HEK293 (cell line): ENCODE measurements around the gene B3GNT8.

ENCODE experiments used
- FEZF1 ChIP-seq: fragments of 450-650 bp; formaldehyde crosslinking; IDR thresholded peaks from 2 replicates; pipeline ENCODE4 v1.5.1; 2016; ENCODE audit warnings: missing biosample characterization, missing genetic modification characterization
- HOXD13 ChIP-seq: sonication (generic); formaldehyde crosslinking; IDR thresholded peaks from 2 replicates; pipeline ENCODE4 v1.8.0; 2022; ENCODE audit warnings: missing genetic modification reagents, borderline replicate concordance
- IKZF3 ChIP-seq: fragments of 450-650 bp; IDR thresholded peaks from 2 replicates; pipeline ENCODE4 v1.5.0; 2018; ENCODE audit warnings: missing biosample characterization, mild to moderate bottlenecking, missing genetic modification characterization, moderate library complexity
- KLF1 ChIP-seq: fragments of 450-650 bp; formaldehyde crosslinking; IDR thresholded peaks from 2 replicates; pipeline ENCODE4 v1.5.1; 2016; ENCODE audit warnings: missing biosample characterization, missing genetic modification characterization
- KLF9 ChIP-seq: fragments of 450-650 bp; formaldehyde crosslinking; IDR thresholded peaks from 2 replicates; pipeline ENCODE4 v1.5.1; 2016; ENCODE audit warnings: missing biosample characterization, missing genetic modification characterization, low read depth
- MYNN ChIP-seq: fragments of 450-650 bp; formaldehyde crosslinking; IDR thresholded peaks from 2 replicates; pipeline ENCODE4 v1.5.1; 2016; ENCODE audit warnings: missing biosample characterization, missing genetic modification characterization, borderline replicate concordance
- SALL2 ChIP-seq: fragments of 450-650 bp; formaldehyde crosslinking; IDR thresholded peaks from 2 replicates; pipeline ENCODE4 v1.5.0; 2017; ENCODE audit warnings: missing biosample characterization, mild to moderate bottlenecking, missing genetic modification characterization, borderline replicate concordance
- SP2 ChIP-seq: fragments of 450-650 bp; formaldehyde crosslinking; IDR thresholded peaks from 2 replicates; pipeline ENCODE4 v1.5.1; 2016; ENCODE audit warnings: missing biosample characterization, missing genetic modification characterization
- ZBTB20 ChIP-seq: fragments of 450-650 bp; formaldehyde crosslinking; IDR thresholded peaks from 2 replicates; pipeline ENCODE4 v1.5.1; 2016; ENCODE audit warnings: missing biosample characterization, missing genetic modification characterization
- ZBTB21 ChIP-seq: fragments of 450-650 bp; formaldehyde crosslinking; IDR thresholded peaks from 2 replicates; pipeline ENCODE4 v1.5.1; 2017; ENCODE audit warnings: missing biosample characterization, missing genetic modification characterization
- ZFP41 ChIP-seq: fragments of 450-650 bp; formaldehyde crosslinking; IDR thresholded peaks from 2 replicates; pipeline ENCODE4 v1.5.1; 2016; ENCODE audit warnings: missing biosample characterization, missing genetic modification characterization, borderline replicate concordance
- ZNF112 ChIP-seq: fragments of 450-650 bp; formaldehyde crosslinking; IDR thresholded peaks from 2 replicates; pipeline ENCODE4 v1.5.0; 2017; ENCODE audit warnings: missing biosample characterization, missing genetic modification characterization
- ZNF202 ChIP-seq: fragments of 450-650 bp; formaldehyde crosslinking; IDR thresholded peaks from 2 replicates; pipeline ENCODE4 v1.5.1; 2016; ENCODE audit warnings: missing biosample characterization, missing genetic modification characterization, borderline replicate concordance
- ZNF391 ChIP-seq: fragments of 450-650 bp; formaldehyde crosslinking; IDR thresholded peaks from 2 replicates; pipeline ENCODE4 v1.5.1; 2016; ENCODE audit warnings: low read depth, missing biosample characterization, missing genetic modification characterization, borderline replicate concordance
- ZNF558 ChIP-seq: fragments of 450-650 bp; formaldehyde crosslinking; IDR thresholded peaks from 2 replicates; pipeline ENCODE4 v1.5.1; 2016; ENCODE audit warnings: missing biosample characterization, missing genetic modification characterization
- ZNF571 ChIP-seq: fragments of 450-650 bp; formaldehyde crosslinking; IDR thresholded peaks from 2 replicates; pipeline ENCODE4 v1.5.0; 2017; ENCODE audit warnings: missing biosample characterization, missing genetic modification characterization
- ZNF600 ChIP-seq: fragments of 450-650 bp; formaldehyde crosslinking; IDR thresholded peaks from 2 replicates; pipeline ENCODE4 v1.5.1; 2016; ENCODE audit warnings: missing biosample characterization, missing genetic modification characterization
- ZNF629 ChIP-seq: fragments of 450-650 bp; formaldehyde crosslinking; IDR thresholded peaks from 2 replicates; pipeline ENCODE4 v1.5.1; 2017; ENCODE audit warnings: missing biosample characterization, missing genetic modification characterization
- ZNF660 ChIP-seq: fragments of 450-650 bp; IDR thresholded peaks from 2 replicates; pipeline ENCODE4 v1.5.1; 2018; ENCODE audit warnings: missing biosample characterization, mild to moderate bottlenecking, missing genetic modification characterization
- ZNF747 ChIP-seq: fragments of 450-650 bp; formaldehyde crosslinking; IDR thresholded peaks from 2 replicates; pipeline ENCODE4 v1.5.1; 2016; ENCODE audit warnings: missing biosample characterization, missing genetic modification characterization
- ZNF768 ChIP-seq: fragments of 450-650 bp; formaldehyde crosslinking; IDR thresholded peaks from 2 replicates; pipeline ENCODE4 v1.5.1; 2018; ENCODE audit warnings: missing biosample characterization, mild to moderate bottlenecking, missing genetic modification characterization
- ZSCAN30 ChIP-seq: fragments of 450-650 bp; IDR thresholded peaks from 2 replicates; pipeline ENCODE4 v1.5.1; 2018; ENCODE audit warnings: missing biosample characterization, mild to moderate bottlenecking, missing genetic modification characterization, moderate library complexity
- ZXDB ChIP-seq: fragments of 450-650 bp; formaldehyde crosslinking; IDR thresholded peaks from 2 replicates; pipeline ENCODE4 v1.5.1; 2016; ENCODE audit warnings: missing biosample characterization, missing genetic modification characterization
- TF ChIP-seq, protein P1 (sequence below): fragments of 450-650 bp; formaldehyde crosslinking; IDR thresholded peaks from 2 replicates; pipeline ENCODE4 v1.5.1; 2016; ENCODE audit warnings: missing biosample characterization, missing genetic modification characterization
- TF ChIP-seq, protein P2 (sequence below): fragments of 450-650 bp; formaldehyde crosslinking; IDR thresholded peaks from 2 replicates; pipeline ENCODE4 v1.5.1; 2017; ENCODE audit warnings: missing biosample characterization, missing genetic modification characterization
- TF ChIP-seq, protein P3 (sequence below): fragments of 450-650 bp; formaldehyde crosslinking; IDR thresholded peaks from 2 replicates; pipeline ENCODE4 v1.5.1; 2016; ENCODE audit warnings: missing biosample characterization, missing genetic modification characterization
- TF ChIP-seq, protein P4 (sequence below): fragments of 450-650 bp; formaldehyde crosslinking; IDR thresholded peaks from 2 replicates; pipeline ENCODE4 v1.5.1; 2016; ENCODE audit warnings: missing biosample characterization, missing genetic modification characterization
- TF ChIP-seq, protein P5 (sequence below): fragments of 450-650 bp; formaldehyde crosslinking; IDR thresholded peaks from 2 replicates; pipeline ENCODE4 v1.5.1; 2016; ENCODE audit warnings: missing biosample characterization, missing genetic modification characterization
- TF ChIP-seq, protein P6 (sequence below): fragments of 450-650 bp; IDR thresholded peaks from 2 replicates; pipeline ENCODE4 v1.5.1; 2018; ENCODE audit warnings: missing biosample characterization, missing genetic modification characterization
- TF ChIP-seq, protein P7 (sequence below): fragments of 450-650 bp; formaldehyde crosslinking; IDR thresholded peaks from 2 replicates; pipeline ENCODE4 v1.5.1; 2016; ENCODE audit warnings: missing biosample characterization, missing genetic modification characterization

Gene B3GNT8

DNA sequence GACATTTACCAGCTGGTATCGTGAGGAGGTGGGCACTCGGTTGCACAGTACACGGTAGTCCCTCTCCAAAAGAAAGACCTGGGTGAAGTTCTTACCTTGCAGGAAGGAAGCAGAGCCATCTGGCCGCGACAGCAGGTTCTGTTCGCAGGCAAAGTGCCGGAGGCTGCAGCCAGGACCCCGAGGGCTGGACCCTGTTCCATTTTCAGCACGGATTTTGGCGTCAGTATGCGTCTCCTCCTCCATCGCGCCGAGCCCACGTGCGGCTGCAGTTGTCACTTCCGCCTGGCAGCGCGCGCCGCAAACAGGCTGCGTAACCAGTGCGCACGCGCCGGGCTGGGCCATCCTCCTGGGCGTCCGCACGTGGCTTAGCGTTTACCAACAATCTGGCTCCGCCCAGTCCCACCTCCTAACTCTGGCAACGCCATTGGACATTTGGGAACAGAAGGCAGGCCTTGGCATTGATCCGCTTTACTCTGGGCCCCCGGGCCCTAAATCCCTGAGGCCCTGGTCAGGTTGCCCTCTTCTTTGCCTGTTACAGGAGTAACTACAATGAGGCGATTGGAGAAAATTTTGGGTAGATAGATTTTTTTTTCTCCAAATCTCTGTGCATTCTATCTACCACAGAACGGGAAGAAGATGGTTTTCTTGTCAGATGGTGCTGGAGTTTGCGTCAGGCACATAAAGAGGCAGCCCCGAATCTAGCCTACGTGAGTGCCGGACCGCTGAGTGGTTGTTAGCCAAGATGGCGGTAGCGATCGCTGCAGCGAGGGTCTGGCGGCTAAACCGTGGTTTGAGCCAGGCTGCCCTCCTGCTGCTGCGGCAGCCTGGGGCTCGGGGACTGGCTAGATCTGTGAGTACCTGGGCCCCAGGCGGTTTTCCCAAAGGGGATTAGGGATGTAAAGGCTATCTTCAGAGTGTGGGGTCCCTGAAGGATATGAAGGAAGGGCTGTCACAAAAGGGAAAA, 29.8 kb downstream of the B3GNT8 start, which contains the start of the genes BCKDHA and EXOSC5 (continued):
- TF ChIP-seq, protein P1, sequence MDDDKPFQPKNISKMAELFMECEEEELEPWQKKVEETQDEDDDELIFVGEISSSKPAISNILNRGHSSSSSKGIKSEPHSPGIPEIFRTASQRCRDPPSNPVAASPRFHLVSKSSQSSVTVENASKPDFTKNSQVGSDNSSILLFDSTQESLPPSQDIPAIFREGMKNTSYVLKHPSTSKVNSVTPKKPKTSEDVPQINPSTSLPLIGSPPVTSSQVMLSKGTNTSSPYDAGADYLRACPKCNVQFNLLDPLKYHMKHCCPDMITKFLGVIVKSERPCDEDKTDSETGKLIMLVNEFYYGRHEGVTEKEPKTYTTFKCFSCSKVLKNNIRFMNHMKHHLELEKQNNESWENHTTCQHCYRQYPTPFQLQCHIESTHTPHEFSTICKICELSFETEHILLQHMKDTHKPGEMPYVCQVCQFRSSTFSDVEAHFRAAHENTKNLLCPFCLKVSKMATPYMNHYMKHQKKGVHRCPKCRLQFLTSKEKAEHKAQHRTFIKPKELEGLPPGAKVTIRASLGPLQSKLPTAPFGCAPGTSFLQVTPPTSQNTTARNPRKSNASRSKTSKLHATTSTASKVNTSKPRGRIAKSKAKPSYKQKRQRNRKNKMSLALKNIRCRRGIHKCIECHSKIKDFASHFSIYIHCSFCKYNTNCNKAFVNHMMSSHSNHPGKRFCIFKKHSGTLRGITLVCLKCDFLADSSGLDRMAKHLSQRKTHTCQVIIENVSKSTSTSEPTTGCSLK (tag by site-specific recombination) = no peak
- TF ChIP-seq, protein P2, sequence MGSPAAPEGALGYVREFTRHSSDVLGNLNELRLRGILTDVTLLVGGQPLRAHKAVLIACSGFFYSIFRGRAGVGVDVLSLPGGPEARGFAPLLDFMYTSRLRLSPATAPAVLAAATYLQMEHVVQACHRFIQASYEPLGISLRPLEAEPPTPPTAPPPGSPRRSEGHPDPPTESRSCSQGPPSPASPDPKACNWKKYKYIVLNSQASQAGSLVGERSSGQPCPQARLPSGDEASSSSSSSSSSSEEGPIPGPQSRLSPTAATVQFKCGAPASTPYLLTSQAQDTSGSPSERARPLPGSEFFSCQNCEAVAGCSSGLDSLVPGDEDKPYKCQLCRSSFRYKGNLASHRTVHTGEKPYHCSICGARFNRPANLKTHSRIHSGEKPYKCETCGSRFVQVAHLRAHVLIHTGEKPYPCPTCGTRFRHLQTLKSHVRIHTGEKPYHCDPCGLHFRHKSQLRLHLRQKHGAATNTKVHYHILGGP = no peak
- TF ChIP-seq ZNF660 = peak; percentile 96
- peak; percentile 95 for TF ChIP-seq ZXDB (tag by site-specific recombination)
- TF ChIP-seq ZNF202 = no peak
- no peak for TF ChIP-seq ZNF571
- TF ChIP-seq, protein P3, sequence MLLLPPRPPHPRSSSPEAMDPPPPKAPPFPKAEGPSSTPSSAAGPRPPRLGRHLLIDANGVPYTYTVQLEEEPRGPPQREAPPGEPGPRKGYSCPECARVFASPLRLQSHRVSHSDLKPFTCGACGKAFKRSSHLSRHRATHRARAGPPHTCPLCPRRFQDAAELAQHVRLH = peak; percentile 17; the same call in 1 of the 2 replicates
- peak; percentile 31 for TF ChIP-seq KLF1 (tag by site-specific recombination)
- TF ChIP-seq, protein P4, sequence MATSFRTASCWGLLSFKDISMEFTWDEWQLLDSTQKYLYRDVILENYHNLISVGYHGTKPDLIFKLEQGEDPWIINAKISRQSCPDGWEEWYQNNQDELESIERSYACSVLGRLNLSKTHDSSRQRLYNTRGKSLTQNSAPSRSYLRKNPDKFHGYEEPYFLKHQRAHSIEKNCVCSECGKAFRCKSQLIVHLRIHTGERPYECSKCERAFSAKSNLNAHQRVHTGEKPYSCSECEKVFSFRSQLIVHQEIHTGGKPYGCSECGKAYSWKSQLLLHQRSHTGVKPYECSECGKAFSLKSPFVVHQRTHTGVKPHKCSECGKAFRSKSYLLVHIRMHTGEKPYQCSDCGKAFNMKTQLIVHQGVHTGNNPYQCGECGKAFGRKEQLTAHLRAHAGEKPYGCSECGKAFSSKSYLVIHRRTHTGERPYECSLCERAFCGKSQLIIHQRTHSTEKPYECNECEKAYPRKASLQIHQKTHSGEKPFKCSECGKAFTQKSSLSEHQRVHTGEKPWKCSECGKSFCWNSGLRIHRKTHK = no peak
- no peak for TF ChIP-seq ZNF558 (tag by site-specific recombination)
- no peak for TF ChIP-seq FEZF1 (tag by site-specific recombination)
- TF ChIP-seq HOXD13 = no peak
- peak; percentile 39 for TF ChIP-seq ZBTB21 (tag by site-specific recombination)
- no peak for TF ChIP-seq ZFP41 (tag by site-specific recombination)
- no peak for TF ChIP-seq ZNF112
- TF ChIP-seq ZNF629 = peak; percentile 76
- TF ChIP-seq ZSCAN30 = peak; percentile 75
- peak; percentile 56 for TF ChIP-seq KLF9 (tag by site-specific recombination)
- TF ChIP-seq, protein P5, sequence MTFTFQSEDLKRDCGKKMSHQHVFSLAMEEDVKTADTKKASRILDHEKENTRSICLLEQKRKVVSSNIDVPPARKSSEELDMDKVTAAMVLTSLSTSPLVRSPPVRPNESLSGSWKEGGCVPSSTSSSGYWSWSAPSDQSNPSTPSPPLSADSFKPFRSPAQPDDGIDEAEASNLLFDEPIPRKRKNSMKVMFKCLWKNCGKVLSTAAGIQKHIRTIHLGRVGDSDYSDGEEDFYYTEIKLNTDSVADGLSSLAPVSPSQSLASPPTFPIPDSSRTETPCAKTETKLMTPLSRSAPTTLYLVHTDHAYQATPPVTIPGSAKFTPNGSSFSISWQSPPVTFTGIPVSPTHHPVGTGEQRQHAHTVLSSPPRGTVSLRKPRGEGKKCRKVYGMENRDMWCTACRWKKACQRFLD (tag by site-specific recombination) = no peak
- TF ChIP-seq SP2 (tag by site-specific recombination) = peak; percentile 99
- TF ChIP-seq, protein P6, sequence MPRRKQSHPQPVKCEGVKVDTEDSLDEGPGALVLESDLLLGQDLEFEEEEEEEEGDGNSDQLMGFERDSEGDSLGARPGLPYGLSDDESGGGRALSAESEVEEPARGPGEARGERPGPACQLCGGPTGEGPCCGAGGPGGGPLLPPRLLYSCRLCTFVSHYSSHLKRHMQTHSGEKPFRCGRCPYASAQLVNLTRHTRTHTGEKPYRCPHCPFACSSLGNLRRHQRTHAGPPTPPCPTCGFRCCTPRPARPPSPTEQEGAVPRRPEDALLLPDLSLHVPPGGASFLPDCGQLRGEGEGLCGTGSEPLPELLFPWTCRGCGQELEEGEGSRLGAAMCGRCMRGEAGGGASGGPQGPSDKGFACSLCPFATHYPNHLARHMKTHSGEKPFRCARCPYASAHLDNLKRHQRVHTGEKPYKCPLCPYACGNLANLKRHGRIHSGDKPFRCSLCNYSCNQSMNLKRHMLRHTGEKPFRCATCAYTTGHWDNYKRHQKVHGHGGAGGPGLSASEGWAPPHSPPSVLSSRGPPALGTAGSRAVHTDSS = 0 out of 2 replicates have a peak, but pooled peaks have one; percentile 11
- no peak for TF ChIP-seq ZNF768 (tag by site-specific recombination)
- TF ChIP-seq ZNF600 (tag by site-specific recombination) = 0 out of 2 replicates have a peak, but pooled peaks have one; percentile 35
- no peak for TF ChIP-seq SALL2 (tag by site-specific recombination)
- TF ChIP-seq ZBTB20 (tag by site-specific recombination) = no peak
- TF ChIP-seq IKZF3 (tag by site-specific recombination) = peak; percentile 70; the same call in 1 of the 2 replicates
- TF ChIP-seq ZNF391 = peak; percentile 56; the same call in 1 of the 2 replicates
- TF ChIP-seq, protein P7, sequence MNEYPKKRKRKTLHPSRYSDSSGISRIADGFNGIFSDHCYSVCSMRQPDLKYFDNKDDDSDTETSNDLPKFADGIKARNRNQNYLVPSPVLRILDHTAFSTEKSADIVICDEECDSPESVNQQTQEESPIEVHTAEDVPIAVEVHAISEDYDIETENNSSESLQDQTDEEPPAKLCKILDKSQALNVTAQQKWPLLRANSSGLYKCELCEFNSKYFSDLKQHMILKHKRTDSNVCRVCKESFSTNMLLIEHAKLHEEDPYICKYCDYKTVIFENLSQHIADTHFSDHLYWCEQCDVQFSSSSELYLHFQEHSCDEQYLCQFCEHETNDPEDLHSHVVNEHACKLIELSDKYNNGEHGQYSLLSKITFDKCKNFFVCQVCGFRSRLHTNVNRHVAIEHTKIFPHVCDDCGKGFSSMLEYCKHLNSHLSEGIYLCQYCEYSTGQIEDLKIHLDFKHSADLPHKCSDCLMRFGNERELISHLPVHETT (tag by site-specific recombination) = peak; percentile 89
- TF ChIP-seq ZNF747 (tag by site-specific recombination) = no peak
- no peak for TF ChIP-seq MYNN (tag by site-specific recombination)
